Putamen (tissue), 1 donor: ENCODE data around the gene MOV10L1.
"Not testable (repeated sequence)": the region's sequence is repeated elsewhere in the genome, so short reads cannot be mapped to it uniquely, and the experiment has no call there.

ENCODE experiments used
- DNase-seq: peaks from one replicate; pipeline ENCODE4 v3.0.0-alpha.2; 2016; ENCODE audit warnings: low spot score

The MOV10L1 gene

DNA sequence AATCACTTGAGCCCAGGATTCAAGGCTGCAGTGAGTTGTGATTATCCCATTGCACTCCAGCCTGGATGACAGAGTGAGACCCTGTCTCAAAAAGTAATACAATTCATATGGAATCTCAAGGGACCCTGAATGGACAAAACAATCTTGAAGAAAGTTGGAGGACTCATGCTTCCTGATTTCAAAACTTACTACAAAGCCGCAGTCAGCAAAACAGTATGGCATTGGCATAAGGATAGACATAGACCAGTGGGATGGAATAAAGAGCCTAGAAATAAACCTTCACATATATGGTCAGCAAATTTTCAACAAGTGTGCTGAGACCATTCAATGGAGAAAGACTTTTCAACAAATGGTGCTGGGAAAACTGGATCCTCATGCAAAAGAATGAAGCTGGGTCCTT, 113.5 kb downstream of the MOV10L1 start:
- no peak for DNase-seq

DNA sequence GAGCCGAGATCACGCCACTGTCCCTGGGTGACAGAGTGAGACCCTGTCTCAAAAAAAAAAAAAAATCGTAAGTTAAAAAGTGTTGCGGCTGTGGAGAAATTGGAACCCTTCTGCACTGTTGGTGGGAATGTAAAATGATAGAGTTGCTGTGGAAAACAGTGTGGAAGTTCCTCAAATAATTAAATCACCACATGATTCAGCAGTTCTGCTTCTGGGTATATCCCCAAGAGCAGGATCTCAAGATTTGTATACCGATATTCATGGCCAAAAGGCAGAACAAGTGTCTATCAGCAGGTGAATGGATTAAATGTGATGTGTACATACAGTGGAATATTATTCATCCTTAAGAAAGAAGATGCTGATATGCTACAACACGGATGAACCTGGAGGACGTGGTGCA, 114.8 kb downstream of the MOV10L1 start:
- no peak for DNase-seq

DNA sequence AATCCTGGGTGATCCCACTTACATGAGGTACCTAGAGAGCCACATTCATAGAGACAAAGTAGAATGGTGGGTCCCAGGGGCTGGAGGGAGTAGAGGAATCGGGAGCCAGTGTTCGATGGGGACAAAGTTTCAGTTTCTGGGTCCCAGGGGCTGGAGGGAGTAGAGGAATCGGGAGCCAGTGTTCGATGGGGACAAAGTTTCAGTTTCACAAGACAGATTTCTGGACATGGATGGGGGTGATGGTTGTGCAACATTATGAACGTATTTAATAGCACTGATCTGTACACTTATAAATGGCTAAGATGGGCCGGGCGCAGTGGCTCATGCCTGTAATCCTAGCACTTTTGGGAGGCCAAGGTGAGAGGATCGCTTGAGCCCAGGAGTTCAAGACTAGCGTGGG, 115.2 kb downstream of the MOV10L1 start:
- not testable (repeated sequence) for DNase-seq

DNA sequence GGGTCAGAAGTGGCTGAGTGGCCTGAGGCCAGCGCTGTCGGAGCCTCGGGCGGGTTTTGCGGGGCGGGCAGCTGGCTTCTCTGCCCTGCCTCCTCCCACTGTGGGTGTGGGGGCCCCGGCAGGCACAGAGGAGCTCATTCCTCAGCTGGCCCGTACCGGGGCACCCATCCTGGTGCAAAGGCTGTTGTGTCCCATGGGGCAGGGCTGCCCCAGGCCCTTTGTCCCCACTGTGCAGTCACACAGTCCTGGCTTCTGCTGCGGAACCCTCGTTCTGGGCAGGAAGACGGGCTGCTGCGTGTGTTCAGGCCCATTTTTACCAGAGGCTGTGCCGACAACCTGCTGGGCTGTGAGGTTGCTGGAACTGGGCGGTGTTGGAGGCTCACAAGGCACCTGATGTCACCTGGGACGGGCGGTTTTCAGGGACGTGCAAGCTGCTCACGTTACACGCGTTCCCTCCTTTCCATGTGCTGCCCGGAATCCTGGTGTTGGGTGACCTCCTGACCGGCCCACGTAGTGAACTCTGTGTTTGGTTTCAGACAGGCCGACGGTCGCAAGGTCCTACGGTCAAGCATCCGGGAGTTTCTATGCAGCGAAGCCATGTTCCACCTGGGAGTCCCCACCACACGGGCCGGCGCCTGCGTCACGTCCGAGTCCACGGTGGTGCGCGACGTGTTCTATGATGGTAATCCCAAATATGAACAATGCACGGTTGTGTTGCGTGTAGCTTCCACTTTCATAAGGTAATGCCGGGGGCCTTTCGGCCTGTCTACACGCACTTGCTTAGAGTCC, 116.2 kb downstream of the MOV10L1 start:
- no peak for DNase-seq

DNA sequence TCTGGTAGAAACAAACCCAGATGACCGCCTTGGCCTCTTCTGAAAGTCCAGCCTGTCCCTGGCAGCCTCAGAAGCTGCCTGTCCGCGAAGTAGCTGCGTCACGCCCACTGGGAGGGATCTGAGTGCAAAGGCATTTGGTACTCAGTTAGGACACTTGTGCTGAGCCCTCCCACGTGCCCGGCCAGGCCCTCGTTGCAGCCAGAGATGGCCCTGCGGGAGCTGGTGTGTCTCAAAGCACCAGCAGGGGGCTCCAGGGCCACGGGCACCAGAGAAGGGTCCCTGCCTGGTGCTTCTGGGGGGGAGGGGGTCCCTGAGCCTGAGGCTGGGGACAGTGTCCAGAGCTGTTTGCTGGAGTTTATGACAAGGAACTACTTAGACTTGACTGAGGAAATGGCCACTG, 116.8 kb downstream of the MOV10L1 start:
- no peak for DNase-seq

DNA sequence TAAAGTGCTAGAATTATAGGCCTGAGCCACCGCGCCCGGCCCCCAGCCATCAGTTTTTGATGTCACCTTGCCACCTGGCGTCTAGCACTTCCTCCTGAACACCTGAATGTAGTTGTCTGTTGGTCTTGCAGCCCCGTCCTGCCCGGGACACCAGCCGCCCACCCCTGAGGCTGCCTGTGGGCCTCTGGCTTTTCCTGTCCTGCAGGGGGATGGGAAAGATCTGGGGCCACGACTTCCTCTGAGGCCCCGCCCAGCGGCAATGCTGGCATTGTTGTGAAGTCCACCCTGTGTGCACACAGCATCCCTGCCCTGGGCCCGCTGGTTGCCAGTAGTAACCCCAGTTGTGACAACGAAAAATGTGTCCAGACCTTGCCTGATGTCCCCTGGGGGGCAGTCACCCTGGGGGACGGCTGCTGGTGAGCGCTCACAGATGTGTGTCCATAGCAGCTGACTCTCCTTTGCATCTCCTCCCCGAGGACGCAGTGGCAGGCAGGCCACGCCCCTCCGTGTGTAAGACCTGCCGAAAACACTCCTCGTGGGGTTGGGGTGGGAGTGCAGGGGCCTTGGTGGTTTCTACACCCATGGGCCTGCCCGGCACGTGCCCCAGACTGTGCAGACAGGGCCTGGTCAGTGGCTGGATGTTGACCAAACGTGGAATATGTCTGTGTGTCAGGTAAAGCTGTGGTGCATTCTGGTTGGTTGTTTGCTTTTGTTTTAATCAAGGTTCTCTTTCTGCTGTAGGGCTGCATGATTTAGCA, 117.8 kb downstream of the MOV10L1 start:
- DNase-seq = no peak

DNA sequence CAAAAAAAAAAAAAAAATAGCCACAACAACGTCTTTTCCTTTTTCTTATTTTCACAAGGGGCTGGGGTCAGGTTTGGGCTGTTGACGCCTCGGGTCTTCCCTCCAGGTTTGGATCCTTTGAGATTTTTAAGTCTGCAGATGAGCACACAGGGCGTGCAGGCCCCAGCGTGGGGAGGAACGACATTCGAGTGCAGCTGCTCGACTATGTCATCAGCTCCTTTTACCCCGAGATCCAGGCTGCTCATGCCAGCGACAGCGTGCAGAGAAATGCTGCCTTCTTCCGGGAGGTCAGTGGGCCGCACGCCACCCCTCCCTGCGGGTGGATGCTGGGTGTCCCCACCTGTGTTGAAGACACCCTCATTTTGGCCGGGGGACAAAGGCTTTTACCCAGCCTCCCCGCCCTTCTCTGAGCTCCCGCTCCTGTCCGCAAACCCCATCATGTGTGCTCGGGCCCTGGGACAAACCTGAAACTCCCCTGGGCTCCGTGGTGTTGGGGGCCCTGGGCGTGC, 118.7 kb downstream of the MOV10L1 start:
- no peak for DNase-seq

DNA sequence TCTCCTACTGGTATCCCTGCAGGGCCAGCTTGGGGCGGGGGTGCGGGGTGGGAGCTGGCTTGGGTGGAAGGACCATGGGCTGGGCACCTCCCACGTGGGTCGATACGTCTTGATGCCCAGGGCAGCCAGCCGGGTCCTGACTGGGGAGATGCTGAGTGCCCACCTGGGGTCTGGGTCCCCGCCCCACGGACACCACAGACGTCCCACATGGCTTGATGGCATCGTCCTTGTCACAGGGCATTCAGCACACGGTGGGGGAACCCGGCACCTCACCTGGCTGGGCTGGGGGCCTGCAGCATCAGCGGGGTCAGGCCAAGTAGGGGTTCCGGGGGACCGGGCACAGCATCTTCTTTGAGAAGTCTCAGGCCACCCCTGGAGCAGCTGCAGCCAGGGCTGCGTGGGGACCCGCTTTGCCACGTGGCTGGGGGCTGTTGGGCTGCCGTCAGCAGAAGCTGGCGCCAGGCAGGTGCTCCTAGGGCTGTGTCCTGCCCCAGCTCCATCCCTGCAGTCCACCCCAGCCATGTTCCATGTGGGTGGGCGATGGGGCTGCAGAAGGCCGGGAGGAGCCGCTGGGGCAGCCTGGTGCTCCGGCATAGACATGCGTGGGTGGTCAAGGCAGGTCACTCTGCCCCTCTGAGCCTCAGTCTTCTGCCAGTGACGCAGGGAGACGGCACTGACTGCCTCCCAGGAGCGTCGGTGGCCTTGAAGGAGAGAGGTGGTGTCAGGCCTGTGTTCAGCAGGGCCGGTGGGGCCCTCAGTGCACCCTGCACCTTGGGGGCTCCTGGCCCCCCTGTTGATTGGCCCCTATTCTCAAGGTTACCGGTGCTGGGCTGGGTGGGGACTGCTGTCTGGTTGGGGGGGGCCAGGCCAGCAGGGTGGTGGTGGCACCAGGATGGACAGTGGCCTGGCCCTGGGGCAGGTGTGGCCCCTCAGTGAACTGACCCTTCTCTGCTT, 119.4 kb downstream of the MOV10L1 start:
- no peak for DNase-seq

DNA sequence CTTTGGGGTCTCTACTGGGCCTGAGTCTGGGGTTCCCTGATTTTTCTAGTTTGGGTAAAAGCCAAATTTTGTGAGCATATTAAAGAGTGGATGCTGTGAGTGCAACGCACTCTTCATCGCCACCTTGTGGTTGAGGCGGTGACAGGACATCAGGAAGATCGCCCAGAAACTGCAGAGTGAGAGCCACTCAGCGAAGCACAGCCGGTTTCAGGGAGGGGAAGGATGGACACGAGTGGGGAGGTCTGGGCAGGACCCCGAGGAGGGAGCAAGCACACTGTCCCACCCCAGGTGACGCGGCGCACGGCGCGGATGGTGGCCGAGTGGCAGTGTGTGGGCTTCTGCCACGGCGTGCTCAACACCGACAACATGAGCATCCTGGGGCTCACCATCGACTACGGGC, 120.1 kb downstream of the MOV10L1 start:
- DNase-seq = peak; percentile 54

DNA sequence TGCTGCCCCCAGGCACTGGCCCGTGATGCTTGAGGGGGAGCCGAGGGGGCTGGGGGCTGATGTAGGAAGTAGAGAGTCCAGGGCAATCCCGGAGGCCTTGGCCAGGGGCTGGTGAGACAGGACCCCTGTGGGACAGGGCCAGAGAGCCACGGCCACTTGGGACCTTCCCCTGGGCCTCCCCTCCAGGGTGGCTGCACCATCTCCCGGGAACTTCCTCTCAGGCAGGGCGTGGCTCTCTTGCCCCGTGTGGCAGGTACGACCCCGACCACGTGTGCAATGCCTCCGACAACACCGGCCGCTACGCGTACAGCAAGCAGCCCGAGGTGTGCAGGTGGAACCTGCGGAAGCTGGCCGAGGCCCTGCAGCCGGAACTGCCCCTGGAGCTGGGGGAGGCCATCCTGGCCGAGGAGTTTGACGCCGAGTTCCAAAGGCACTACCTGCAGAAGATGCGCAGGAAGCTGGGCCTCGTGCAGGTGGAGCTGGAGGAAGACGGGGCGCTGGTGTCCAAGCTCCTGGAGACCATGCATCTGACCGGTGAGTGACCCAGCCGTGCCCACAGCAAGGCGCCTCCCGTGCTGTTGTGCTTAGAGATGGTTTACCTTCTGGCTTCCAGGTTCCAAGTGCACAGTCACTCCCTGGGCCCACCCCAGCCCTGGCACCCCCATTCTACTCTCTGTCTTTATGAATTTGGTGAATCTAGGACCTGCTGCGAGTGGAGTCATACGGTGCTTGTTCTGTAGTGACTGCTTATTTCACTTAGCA, 120.8 kb downstream of the MOV10L1 start:
- no peak for DNase-seq

DNA sequence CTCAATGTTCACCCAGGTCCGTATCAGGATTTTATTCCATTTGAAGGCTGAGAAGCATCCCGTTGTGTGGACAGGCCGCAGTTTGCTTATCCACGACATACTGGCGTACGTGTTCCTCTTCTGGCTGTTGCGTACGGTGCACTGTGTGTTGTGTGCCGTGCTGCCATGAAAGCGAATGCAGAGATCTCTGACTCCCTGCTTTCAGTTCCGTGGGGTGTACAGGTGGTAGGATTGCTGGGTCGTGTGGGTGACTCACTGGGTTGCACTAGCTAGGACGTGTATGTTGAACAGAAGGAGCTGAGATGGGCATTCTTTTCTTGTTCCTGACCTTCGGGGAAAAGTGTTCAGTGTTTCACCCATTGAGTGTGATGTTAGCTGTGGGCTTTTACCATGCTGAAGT, 121.3 kb downstream of the MOV10L1 start:
- DNase-seq = no peak
